Body of pancreas (tissue), 4 donors: Measurements from ENCODE around the gene TMC3. TPM values are rescaled to one million over a fixed set of nuclear protein-coding genes. Genes with fewer than 3 reads are reported as not detected.

ENCODE experiments used
- ATAC-seq: fragments of 150-250 bp; one replicate; pipeline ENCODE4 v1.9.1; 2016
- DNase-seq, 4 donors: peaks; one replicate each; pipeline ENCODE4 v3.0.0-alpha.2; 2019
- H3K27ac ChIP-seq, 4 donors: fragments of 200-600 bp; sonication (generic); 1 replicate in 3 of 4; 2 replicates in 1 of 4; pipeline versions ENCODE4 v1.5.1 to v1.6.1; 2016 to 2019; ENCODE audit warnings: mild to moderate bottlenecking in 1 of 4, mixed read lengths in 1 of 4, moderate library complexity in 1 of 4
- H3K27me3 ChIP-seq, 2 donors: fragments of 200-600 bp; sonication (generic); one replicate each; pipeline ENCODE4 v1.6.0; 2016; ENCODE audit warnings: mild to moderate bottlenecking in 1 of 2
- H3K36me3 ChIP-seq, 2 donors: fragments of 200-600 bp; sonication (generic); replicated peaks in 1 of 2; 2 replicates each; pipeline ENCODE4 v1.5.1; 2016; ENCODE audit warnings: low read depth in 2 of 2; ENCODE audit not compliant: insufficient read depth in 1 of 2
- H3K4me1 ChIP-seq: fragments of 200-600 bp; sonication (generic); one replicate; pipeline ENCODE4 v1.6.0; 2016
- H3K4me3 ChIP-seq, 2 donors: fragments of 200-600 bp; sonication (generic); 1 replicate in 1 of 2; 2 replicates in 1 of 2; pipeline ENCODE4 v1.5.1; 2016 to 2019
- H3K9me3 ChIP-seq, 3 donors: fragments of 200-600 bp; sonication (generic); 1 replicate in 2 of 3; 2 replicates in 1 of 3; pipeline ENCODE4 v1.5.1; 2016
- CTCF ChIP-seq, 7 experiments: fragments of 450-650 bp in 4 of 7; fragments of 200-600 bp in 3 of 7; sonication (generic) in 3 of 7; IDR thresholded peaks; one replicate each; pipeline ENCODE4 v1.5.1; 2016 to 2019; ENCODE audit warnings: antibody characterized with exemption in 7 of 7
- POLR2A ChIP-seq, 3 donors: fragments of 450-650 bp; IDR thresholded peaks; one replicate each; pipeline ENCODE4 v1.6.1; 2016; ENCODE audit warnings: antibody characterized with exemption in 3 of 3, mild to moderate bottlenecking in 2 of 3
- WGBS, 2 donors: methylation state at CpG; one replicate each; pipeline ENCODE4 v1.1.5; 2017; 5-methylcytosine and 5-hydroxymethylcytosine counted together
- intact Hi-C: fragments of 100-400 bp; cut with DNase I; formaldehyde crosslinking; loops from one replicate; pipeline ENCODE4 v1.15.1; 2023
- total RNA-seq, 2 donors: library from RNA; depleted of rRNA; stranded (reverse); fragments of >200 nt; gene quantifications; one replicate each; pipeline ENCODE4 v1.1.0, GENCODE V29; 2016

The TMC3 gene
- total RNA-seq, 2 donors from 2014 or later, result 0.33 TPM; not detected in 1

- Histone ChIP-seq H3K4me1 (no peaks in the 10 kb centered on the region), H3K36me3 (no peaks in the 10 kb centered on the region), H3K27ac (no peak overlapping the region), H3K9me3 (no peaks in the 10 kb centered on the region), H3K4me3 (no peak overlapping the region), H3K27me3 (no peaks in the 10 kb centered on the region)
- intact Hi-C loops, result no loop called here
- TF ChIP-seq POLR2A (IDR thresholded peaks at IDR 0.05) (no peak), CTCF (IDR thresholded peaks at IDR 0.05) (no peak)
- DNase-seq, result no peak
- ATAC-seq, result no peak
- 75 to 77% methylated on average over 3 to 4 of the region's 4 CpGs for WGBS, 2 donors
Observed at GRCh38 chr15:81301385-81301784, 72.6 kb downstream of the TMC3 start.

GRCh38 chr15:81299630-81300273 is 74.3 kb downstream of the TMC3 start:
- Histone ChIP-seq H3K27ac (no peak overlapping the region), H3K36me3 (no peaks in the 10 kb centered on the region), H3K27me3 (no peaks in the 10 kb centered on the region), H3K4me1 (no peaks in the 10 kb centered on the region), H3K9me3 (no peaks in the 10 kb centered on the region), H3K4me3 (no peak overlapping the region)
- intact Hi-C loops, result no loop called here
- TF ChIP-seq POLR2A (IDR thresholded peaks at IDR 0.05) (no peak), CTCF (IDR thresholded peaks at IDR 0.05) (no peak)
- 52 to 85% methylated on average over 7 to 14 of the region's 14 CpGs for WGBS, 2 donors
- DNase-seq (no peak), ATAC-seq (no peak)

GRCh38 chr15:81299156-81299555 is 74.9 kb downstream of the TMC3 start:
- TF ChIP-seq POLR2A (IDR thresholded peaks at IDR 0.05), result no peak
- TF ChIP-seq CTCF (IDR thresholded peaks at IDR 0.05), result no peak
- intact Hi-C loops, result no loop called here
- Histone ChIP-seq H3K27ac (no peak overlapping the region), H3K27me3 (no peaks in the 10 kb centered on the region), H3K4me3 (no peak overlapping the region), H3K9me3 (no peaks in the 10 kb centered on the region), H3K36me3 (no peaks in the 10 kb centered on the region), H3K4me1 (no peaks in the 10 kb centered on the region)
- WGBS, 2 donors, result 72 to 92% methylated on average over 3 of the region's 3 CpGs
- no peak for ATAC-seq
- DNase-seq, result no peak

GRCh38 chr15:81298611-81299010 is 75.4 kb downstream of the TMC3 start:
- WGBS, 2 donors, result 59 to 62% methylated on average over 6 of the region's 6 CpGs
- no peak for TF ChIP-seq CTCF (IDR thresholded peaks at IDR 0.05)
- TF ChIP-seq POLR2A (IDR thresholded peaks at IDR 0.05), result no peak
- no peak for ATAC-seq
- Histone ChIP-seq H3K4me1 (no peaks in the 10 kb centered on the region), H3K27ac (no peak overlapping the region), H3K4me3 (no peak overlapping the region), H3K9me3 (no peaks in the 10 kb centered on the region), H3K27me3 (no peaks in the 10 kb centered on the region), H3K36me3 (no peaks in the 10 kb centered on the region)
- no peak for DNase-seq
- intact Hi-C loops, result no loop called here
